HL-60 (cell line): Measurements from ENCODE around the gene SLC13A2.

Source experiments
- DNase-seq, 2 experiments: peaks; one replicate each; pipeline ENCODE4 v3.0.0-alpha.2; 2010 to 2020; ENCODE audit warnings: low read depth in 1 of 2, low spot score in 1 of 2
- H3K27ac ChIP-seq: fragments of 250-450 bp; sonication (Bioruptor Pico); replicated peaks from 2 replicates; pipeline ENCODE4 v1.5.1; 2020; ENCODE audit warnings: mild to moderate bottlenecking, moderate library complexity
- H3K27me3 ChIP-seq: fragments of 250-450 bp; sonication (Bioruptor Pico); 2 replicates; pipeline ENCODE4 v1.5.1; 2021; ENCODE audit warnings: mild to moderate bottlenecking, moderate library complexity; ENCODE audit not compliant: insufficient read depth, poor library complexity, severe bottlenecking
- H3K4me3 ChIP-seq: replicated peaks from 2 replicates; pipeline ENCODE4 v1.5.1; 2011; ENCODE audit warnings: mild to moderate bottlenecking, control low read depth, low read length; ENCODE audit not compliant: insufficient read depth
- GABPA ChIP-seq: IDR thresholded peaks from 2 replicates; pipeline ENCODE4 v1.6.1; 2012; ENCODE audit warnings: low read depth
- POLR2AphosphoS5 ChIP-seq: IDR thresholded peaks from 2 replicates; pipeline ENCODE4 v1.6.1; 2012; ENCODE audit warnings: low read depth
- SPI1 ChIP-seq: IDR thresholded peaks from 2 replicates; pipeline ENCODE4 v1.6.1; 2012; ENCODE audit warnings: low read depth, mild to moderate bottlenecking, borderline replicate concordance
- TF ChIP-seq, protein P1 (sequence below): IDR thresholded peaks from one replicate; pipeline ENCODE4 v1.5.1; 2011; ENCODE audit warnings: low read length, control low read depth, inconsistent platforms; ENCODE audit not compliant: insufficient read depth
- TF ChIP-seq, protein P2 (sequence below): IDR thresholded peaks from 2 replicates; pipeline ENCODE4 v1.6.1; 2012; ENCODE audit warnings: low read depth; ENCODE audit not compliant: insufficient replicate concordance

SLC13A2 gene

DNA sequence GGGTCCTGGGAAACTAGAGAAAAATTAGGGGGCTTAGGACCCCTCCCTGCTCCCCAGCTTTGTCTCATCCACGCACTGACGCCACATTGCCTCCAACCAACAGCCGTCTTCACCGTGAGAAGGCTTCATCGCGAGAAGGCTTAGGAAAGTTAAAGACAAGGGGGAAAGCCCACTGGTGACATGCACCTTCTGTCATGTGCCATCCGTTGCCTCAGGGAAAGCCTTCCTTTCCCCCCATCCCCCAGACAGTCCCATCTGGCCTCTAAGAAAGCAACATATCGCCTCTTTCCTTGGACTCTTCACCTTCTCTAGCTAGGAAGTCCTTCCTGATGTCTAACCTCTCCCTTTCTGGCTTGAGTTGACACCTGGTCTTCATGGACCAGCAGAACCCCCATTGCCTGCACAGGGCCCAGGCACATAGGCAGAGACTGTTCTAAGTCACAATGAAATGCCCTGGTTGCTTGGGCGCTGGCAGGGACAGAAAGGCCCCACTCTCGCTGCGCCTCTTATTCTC, 34.8 kb downstream of the SLC13A2 start:
- H3K27ac ChIP-seq: no peak overlapping the region
- TF ChIP-seq, protein P1, sequence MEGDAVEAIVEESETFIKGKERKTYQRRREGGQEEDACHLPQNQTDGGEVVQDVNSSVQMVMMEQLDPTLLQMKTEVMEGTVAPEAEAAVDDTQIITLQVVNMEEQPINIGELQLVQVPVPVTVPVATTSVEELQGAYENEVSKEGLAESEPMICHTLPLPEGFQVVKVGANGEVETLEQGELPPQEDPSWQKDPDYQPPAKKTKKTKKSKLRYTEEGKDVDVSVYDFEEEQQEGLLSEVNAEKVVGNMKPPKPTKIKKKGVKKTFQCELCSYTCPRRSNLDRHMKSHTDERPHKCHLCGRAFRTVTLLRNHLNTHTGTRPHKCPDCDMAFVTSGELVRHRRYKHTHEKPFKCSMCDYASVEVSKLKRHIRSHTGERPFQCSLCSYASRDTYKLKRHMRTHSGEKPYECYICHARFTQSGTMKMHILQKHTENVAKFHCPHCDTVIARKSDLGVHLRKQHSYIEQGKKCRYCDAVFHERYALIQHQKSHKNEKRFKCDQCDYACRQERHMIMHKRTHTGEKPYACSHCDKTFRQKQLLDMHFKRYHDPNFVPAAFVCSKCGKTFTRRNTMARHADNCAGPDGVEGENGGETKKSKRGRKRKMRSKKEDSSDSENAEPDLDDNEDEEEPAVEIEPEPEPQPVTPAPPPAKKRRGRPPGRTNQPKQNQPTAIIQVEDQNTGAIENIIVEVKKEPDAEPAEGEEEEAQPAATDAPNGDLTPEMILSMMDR: no peak
- no peak for TF ChIP-seq SPI1
- TF ChIP-seq GABPA: no peak
- TF ChIP-seq POLR2AphosphoS5: no peak
- TF ChIP-seq, protein P2, sequence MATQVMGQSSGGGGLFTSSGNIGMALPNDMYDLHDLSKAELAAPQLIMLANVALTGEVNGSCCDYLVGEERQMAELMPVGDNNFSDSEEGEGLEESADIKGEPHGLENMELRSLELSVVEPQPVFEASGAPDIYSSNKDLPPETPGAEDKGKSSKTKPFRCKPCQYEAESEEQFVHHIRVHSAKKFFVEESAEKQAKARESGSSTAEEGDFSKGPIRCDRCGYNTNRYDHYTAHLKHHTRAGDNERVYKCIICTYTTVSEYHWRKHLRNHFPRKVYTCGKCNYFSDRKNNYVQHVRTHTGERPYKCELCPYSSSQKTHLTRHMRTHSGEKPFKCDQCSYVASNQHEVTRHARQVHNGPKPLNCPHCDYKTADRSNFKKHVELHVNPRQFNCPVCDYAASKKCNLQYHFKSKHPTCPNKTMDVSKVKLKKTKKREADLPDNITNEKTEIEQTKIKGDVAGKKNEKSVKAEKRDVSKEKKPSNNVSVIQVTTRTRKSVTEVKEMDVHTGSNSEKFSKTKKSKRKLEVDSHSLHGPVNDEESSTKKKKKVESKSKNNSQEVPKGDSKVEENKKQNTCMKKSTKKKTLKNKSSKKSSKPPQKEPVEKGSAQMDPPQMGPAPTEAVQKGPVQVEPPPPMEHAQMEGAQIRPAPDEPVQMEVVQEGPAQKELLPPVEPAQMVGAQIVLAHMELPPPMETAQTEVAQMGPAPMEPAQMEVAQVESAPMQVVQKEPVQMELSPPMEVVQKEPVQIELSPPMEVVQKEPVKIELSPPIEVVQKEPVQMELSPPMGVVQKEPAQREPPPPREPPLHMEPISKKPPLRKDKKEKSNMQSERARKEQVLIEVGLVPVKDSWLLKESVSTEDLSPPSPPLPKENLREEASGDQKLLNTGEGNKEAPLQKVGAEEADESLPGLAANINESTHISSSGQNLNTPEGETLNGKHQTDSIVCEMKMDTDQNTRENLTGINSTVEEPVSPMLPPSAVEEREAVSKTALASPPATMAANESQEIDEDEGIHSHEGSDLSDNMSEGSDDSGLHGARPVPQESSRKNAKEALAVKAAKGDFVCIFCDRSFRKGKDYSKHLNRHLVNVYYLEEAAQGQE: no peak
- no peak for DNase-seq
- peaks cover 3% of the 10 kb centered on the region for H3K27me3 ChIP-seq
- H3K4me3 ChIP-seq: no peak overlapping the region

DNA sequence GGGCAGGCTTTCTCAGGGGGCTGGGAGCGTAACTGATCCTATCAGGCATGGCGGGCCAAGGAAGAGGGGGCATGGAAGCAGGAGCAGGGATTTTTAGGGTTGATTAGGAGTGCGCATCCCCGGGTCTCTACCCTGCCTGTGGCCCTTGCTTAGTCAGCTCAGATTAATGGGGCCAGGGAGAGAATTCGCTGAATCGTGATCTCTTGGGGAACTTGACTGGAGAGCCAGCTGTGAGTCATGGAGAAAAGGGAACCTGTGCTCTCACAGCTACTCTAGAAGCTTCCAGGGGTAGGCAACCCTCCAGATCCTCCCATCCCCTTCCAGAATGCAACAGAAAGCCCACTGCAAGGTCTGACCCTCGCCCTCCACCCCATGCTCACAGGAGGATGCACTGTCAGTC, 36.3 kb downstream of the SLC13A2 start:
- Histone ChIP-seq H3K4me3 (no peak overlapping the region), H3K27ac (no peak overlapping the region), H3K27me3 (peaks cover 2% of the 10 kb centered on the region)
- TF ChIP-seq, protein P1: no peak
- TF ChIP-seq SPI1 (no peak), GABPA (no peak), POLR2AphosphoS5 (no peak)
- TF ChIP-seq, protein P2: no peak
- DNase-seq: peak in 1 of 2 experiments; percentile 49

DNA sequence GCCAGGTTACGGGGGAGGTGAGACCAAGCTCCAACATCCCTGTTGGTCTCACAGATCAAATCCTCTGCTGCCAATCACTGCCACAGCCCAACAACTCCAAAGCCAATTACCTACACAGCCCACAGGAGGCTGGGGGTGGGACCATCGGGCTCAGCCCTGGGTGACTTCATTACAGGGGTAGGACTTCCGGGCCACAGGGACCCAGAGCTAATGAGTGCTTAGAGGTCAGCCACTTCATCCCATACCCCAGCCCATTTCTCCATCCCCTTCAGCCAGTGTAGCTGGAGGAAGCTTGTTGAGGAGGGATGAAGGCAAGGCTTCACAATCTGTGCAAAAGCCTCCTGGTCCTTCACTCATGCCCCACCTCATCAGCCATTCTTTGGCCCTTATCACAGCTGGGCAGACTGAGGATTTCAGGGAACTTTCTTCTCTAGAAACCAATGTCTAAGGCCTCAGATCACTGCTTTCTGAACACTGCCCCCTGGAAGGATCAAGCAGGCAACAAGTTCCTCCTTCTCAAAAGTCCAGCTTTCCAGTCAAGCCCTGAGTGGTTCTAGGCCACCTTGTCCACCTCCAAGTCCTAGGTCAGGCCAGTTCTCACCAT, 38.5 kb downstream of the SLC13A2 start:
- Histone ChIP-seq H3K4me3 (no peak overlapping the region), H3K27me3 (peaks cover 2% of the 10 kb centered on the region), H3K27ac (no peak overlapping the region)
- TF ChIP-seq, protein P2: no peak
- no peak for TF ChIP-seq GABPA
- no peak for TF ChIP-seq SPI1
- no peak for TF ChIP-seq POLR2AphosphoS5
- TF ChIP-seq, protein P1: no peak
- DNase-seq: no peak
